ENCODE data around the gene ILDR2.
A peak's percentile ranks its signal among the peaks of the same experiment; 100 is the strongest.
"Not testable (repeated sequence)": the region's sequence is repeated elsewhere in the genome, so short reads cannot be mapped to it uniquely, and the experiment has no call there.

ILDR2 gene

GRCh38 chr1:166884040-166884642 is 91.2 kb downstream of the ILDR2 start:
- Histone ChIP-seq H3K4me1 (ENCODE audit: control insufficient read depth, insufficient read depth, low read depth, low read length) (peaks cover 3% of the 10 kb centered on the region), H3K9me3 (ENCODE audit: control insufficient read depth, low read length) (no peaks in the 10 kb centered on the region), H4K8ac (ENCODE audit: low read length) (no peak overlapping the region), H2BK15ac (ENCODE audit: low read depth, poor library complexity, severe bottlenecking) (no peak overlapping the region), H3K36me3 (ENCODE audit: control insufficient read depth in 1 of 2, insufficient read depth in 2 of 2, low read depth in 1 of 2, low read length in 2 of 2) (no peaks in the 10 kb centered on the region), H3K4me2 (ENCODE audit: low read length, poor library complexity, severe bottlenecking) (peak overlapping the region; percentile 20), H2BK120ac (ENCODE audit: low read depth, low read length) (no peak overlapping the region), H4K91ac (ENCODE audit: low read length) (no peak overlapping the region), H3K4me3 (ENCODE audit: insufficient read depth in 1 of 2, low read depth in 1 of 2, low read length in 2 of 2) (peak overlapping the region in 1 of 2 experiments; percentile 18), H3K23ac (ENCODE audit: low read length in 2 of 2) (no peak overlapping the region), H2BK12ac (ENCODE audit: low read length in 2 of 2) (no peak overlapping the region), H3K27me3 (ENCODE audit: control insufficient read depth in 1 of 2, insufficient read depth in 1 of 2, low read length in 2 of 2) (peaks cover 42 to 43% of the 10 kb centered on the region in 2 experiments), H3K9ac (ENCODE audit: low read length) (no peak overlapping the region), H3K18ac (ENCODE audit: low read depth in 1 of 2, low read length in 2 of 2) (no peak overlapping the region), H3K27ac (ENCODE audit: low read length, poor library complexity, severe bottlenecking) (no peak overlapping the region), H2BK5ac (ENCODE audit: low read depth, low read length, poor library complexity, severe bottlenecking) (no peak overlapping the region), H3K4ac (ENCODE audit: low read depth in 1 of 2, low read length in 2 of 2) (no peak overlapping the region), H2AK5ac (ENCODE audit: low read length, severe bottlenecking) (no peak overlapping the region), H3K14ac (ENCODE audit: low read length in 2 of 2) (no peak overlapping the region), H3K79me1 (replicated peaks; ENCODE audit: low read length, poor library complexity, severe bottlenecking) (no peaks in the 10 kb centered on the region), H2AFZ (ENCODE audit: low read depth, low read length) (no peak overlapping the region)
- WGBS: 19% methylated on average over 44 of the region's 44 CpGs
- peak; percentile 22 for DNase-seq

- Histone ChIP-seq H3K4ac (ENCODE audit: low read depth in 1 of 2, low read length in 2 of 2) (no peak overlapping the region), H4K8ac (ENCODE audit: low read length) (no peak overlapping the region), H2BK15ac (ENCODE audit: low read depth, poor library complexity, severe bottlenecking) (no peak overlapping the region), H2BK120ac (ENCODE audit: low read depth, low read length) (no peak overlapping the region), H2AFZ (ENCODE audit: low read depth, low read length) (no peak overlapping the region), H3K23ac (ENCODE audit: low read length in 2 of 2) (no peak overlapping the region), H3K18ac (ENCODE audit: low read depth in 1 of 2, low read length in 2 of 2) (no peak overlapping the region), H4K91ac (ENCODE audit: low read length) (no peak overlapping the region), H2AK5ac (ENCODE audit: low read length, severe bottlenecking) (no peak overlapping the region), H3K27ac (ENCODE audit: low read length, poor library complexity, severe bottlenecking) (no peak overlapping the region), H3K4me1 (ENCODE audit: control insufficient read depth, insufficient read depth, low read depth, low read length) (peaks cover 3% of the 10 kb centered on the region), H3K9me3 (ENCODE audit: control insufficient read depth, low read length) (no peaks in the 10 kb centered on the region), H3K14ac (ENCODE audit: low read length in 2 of 2) (no peak overlapping the region), H3K27me3 (ENCODE audit: control insufficient read depth in 1 of 2, insufficient read depth in 1 of 2, low read length in 2 of 2) (peaks cover 42 to 43% of the 10 kb centered on the region in 2 experiments), H2BK12ac (ENCODE audit: low read length in 2 of 2) (no peak overlapping the region), H2BK5ac (ENCODE audit: low read depth, low read length, poor library complexity, severe bottlenecking) (no peak overlapping the region), H3K36me3 (ENCODE audit: control insufficient read depth in 1 of 2, insufficient read depth in 2 of 2, low read depth in 1 of 2, low read length in 2 of 2) (no peaks in the 10 kb centered on the region), H3K79me1 (replicated peaks; ENCODE audit: low read length, poor library complexity, severe bottlenecking) (no peaks in the 10 kb centered on the region), H3K4me3 (ENCODE audit: insufficient read depth in 1 of 2, low read depth in 1 of 2, low read length in 2 of 2) (no peak overlapping the region), H3K4me2 (ENCODE audit: low read length, poor library complexity, severe bottlenecking) (no peak overlapping the region), H3K9ac (ENCODE audit: low read length) (no peak overlapping the region)
- no peak for DNase-seq
- WGBS: 100% methylated on average over 1 of the region's 2 CpGs
These were observed 92.4 kb downstream of the ILDR2 start for GRCh38 chr1:166882893-166883292.

- not testable (repeated sequence) for H3K4me2 ChIP-seq (ENCODE audit: low read length, poor library complexity, severe bottlenecking); H4K8ac ChIP-seq (ENCODE audit: low read length); H2BK5ac ChIP-seq (ENCODE audit: low read depth, low read length, poor library complexity, severe bottlenecking); H3K14ac ChIP-seq (ENCODE audit: low read length in 2 of 2); H2BK12ac ChIP-seq (ENCODE audit: low read length in 2 of 2); H3K4me3 ChIP-seq (ENCODE audit: insufficient read depth in 1 of 2, low read depth in 1 of 2, low read length in 2 of 2); DNase-seq; H4K91ac ChIP-seq (ENCODE audit: low read length); H3K9ac ChIP-seq (ENCODE audit: low read length); H2BK15ac ChIP-seq (ENCODE audit: low read depth, poor library complexity, severe bottlenecking); H2BK120ac ChIP-seq (ENCODE audit: low read depth, low read length); H3K4ac ChIP-seq (ENCODE audit: low read depth in 1 of 2, low read length in 2 of 2); H2AK5ac ChIP-seq (ENCODE audit: low read length, severe bottlenecking); H3K27ac ChIP-seq (ENCODE audit: low read length, poor library complexity, severe bottlenecking); H3K4me1 ChIP-seq (ENCODE audit: control insufficient read depth, insufficient read depth, low read depth, low read length); H3K36me3 ChIP-seq (ENCODE audit: control insufficient read depth in 1 of 2, insufficient read depth in 2 of 2, low read depth in 1 of 2, low read length in 2 of 2); H3K18ac ChIP-seq (ENCODE audit: low read depth in 1 of 2, low read length in 2 of 2); H3K23ac ChIP-seq (ENCODE audit: low read length in 2 of 2); H3K79me1 ChIP-seq (replicated peaks; ENCODE audit: low read length, poor library complexity, severe bottlenecking); H2AFZ ChIP-seq (ENCODE audit: low read depth, low read length); H3K9me3 ChIP-seq (ENCODE audit: control insufficient read depth, low read length)
- WGBS: 95% methylated on average over 18 of the region's 21 CpGs
- peaks cover 10 to 12% of the 10 kb centered on the region in 2 experiments for H3K27me3 ChIP-seq (ENCODE audit: control insufficient read depth in 1 of 2, insufficient read depth in 1 of 2, low read length in 2 of 2)
These were observed 97.0 kb downstream of the ILDR2 start for GRCh38 chr1:166878173-166878917.

GRCh38 chr1:166876540-166876838 is 98.9 kb downstream of the ILDR2 start:
- Histone ChIP-seq H3K23ac (ENCODE audit: low read length in 2 of 2) (no peak overlapping the region), H3K79me1 (replicated peaks; ENCODE audit: low read length, poor library complexity, severe bottlenecking) (peaks cover 12% of the 10 kb centered on the region), H3K9ac (ENCODE audit: low read length) (peak overlapping the region; percentile 87), H2AK5ac (ENCODE audit: low read length, severe bottlenecking) (no peak overlapping the region), H2BK5ac (ENCODE audit: low read depth, low read length, poor library complexity, severe bottlenecking) (no peak overlapping the region), H2BK15ac (ENCODE audit: low read depth, poor library complexity, severe bottlenecking) (no peak overlapping the region), H2BK12ac (ENCODE audit: low read length in 2 of 2) (no peak overlapping the region), H3K14ac (ENCODE audit: low read length in 2 of 2) (no peak overlapping the region), H3K27me3 (ENCODE audit: control insufficient read depth in 1 of 2, insufficient read depth in 1 of 2, low read length in 2 of 2) (peaks cover 0 to 2% of the 10 kb centered on the region in 2 experiments), H3K4me1 (ENCODE audit: control insufficient read depth, insufficient read depth, low read depth, low read length) (peaks cover 5% of the 10 kb centered on the region), H2AFZ (ENCODE audit: low read depth, low read length) (no peak overlapping the region), H4K91ac (ENCODE audit: low read length) (no peak overlapping the region), H3K4me3 (ENCODE audit: insufficient read depth in 1 of 2, low read depth in 1 of 2, low read length in 2 of 2) (peak overlapping the region in 1 of 2 experiments; percentile 90), H2BK120ac (ENCODE audit: low read depth, low read length) (no peak overlapping the region), H3K4ac (ENCODE audit: low read depth in 1 of 2, low read length in 2 of 2) (no peak overlapping the region), H3K36me3 (ENCODE audit: control insufficient read depth in 1 of 2, insufficient read depth in 2 of 2, low read depth in 1 of 2, low read length in 2 of 2) (no peaks in the 10 kb centered on the region), H4K8ac (ENCODE audit: low read length) (no peak overlapping the region), H3K9me3 (ENCODE audit: control insufficient read depth, low read length) (no peaks in the 10 kb centered on the region), H3K4me2 (ENCODE audit: low read length, poor library complexity, severe bottlenecking) (peak overlapping the region; percentile 70), H3K18ac (ENCODE audit: low read depth in 1 of 2, low read length in 2 of 2) (no peak overlapping the region), H3K27ac (ENCODE audit: low read length, poor library complexity, severe bottlenecking) (no peak overlapping the region)
- 19% methylated on average over 6 of the region's 7 CpGs for WGBS
- no peak for DNase-seq

Data from mesenchymal stem cell (in vitro differentiated cells and primary cell).